Gastrocnemius medialis (tissue), 4 donors: Measurements from ENCODE around the gene HSPA14. TPM values are rescaled to one million over a fixed set of nuclear protein-coding genes. Genes with fewer than 3 reads are reported as not detected.

ENCODE experiments used
- ATAC-seq, 2 donors: fragments of 150-250 bp; one replicate each; pipeline ENCODE4 v1.9.1; 2016
- DNase-seq, 2 donors: peaks; one replicate each; pipeline ENCODE4 v3.0.0-alpha.2; 2019
- H3K27ac ChIP-seq, 4 donors: fragments of 200-600 bp; sonication (generic); 1 replicate in 1 of 4; 2 replicates in 3 of 4; pipeline ENCODE4 v1.5.1; 2016 to 2018; ENCODE audit warnings: mild to moderate bottlenecking in 2 of 4, moderate library complexity in 1 of 4
- H3K27me3 ChIP-seq, 3 donors: fragments of 200-600 bp; sonication (generic) in 2 of 3; 1 replicate in 1 of 3; 2 replicates in 2 of 3; pipeline versions ENCODE4 v1.5.1 to v1.6.0; 2016 to 2019; ENCODE audit warnings: mild to moderate bottlenecking in 1 of 3, moderate library complexity in 1 of 3
- H3K36me3 ChIP-seq, 2 donors: fragments of 200-600 bp; sonication (generic) in 1 of 2; one replicate each; pipeline ENCODE4 v1.5.1; 2017 to 2018
- H3K4me1 ChIP-seq, 2 donors: fragments of 200-600 bp; sonication (generic) in 1 of 2; one replicate each; pipeline ENCODE4 v1.5.1; 2016 to 2017; ENCODE audit warnings: mild to moderate bottlenecking in 2 of 2
- H3K4me3 ChIP-seq, 4 donors: fragments of 200-600 bp; sonication (generic) in 3 of 4; 1 replicate in 1 of 4; 2 replicates in 3 of 4; pipeline ENCODE4 v1.5.1; 2016 to 2019; ENCODE audit warnings: mild to moderate bottlenecking in 2 of 4
- H3K9me3 ChIP-seq, 3 donors: fragments of 200-600 bp; sonication (generic) in 2 of 3; 1 replicate in 1 of 3; 2 replicates in 2 of 3; pipeline ENCODE4 v1.5.1; 2016 to 2019
- POLR2A ChIP-seq, 2 donors: fragments of 450-650 bp; IDR thresholded peaks; one replicate each; pipeline ENCODE4 v1.6.1; 2017; ENCODE audit warnings: antibody characterized with exemption in 2 of 2, mild to moderate bottlenecking in 2 of 2, moderate library complexity in 2 of 2
- in situ Hi-C, 4 donors: fragments of 200-750 bp; cut with MboI; loops; one replicate each; pipeline versions ENCODE4 v1.15.0 to v1.8.0; 2017; ENCODE audit warnings: low sequenced_read_pairs in 4 of 4
- intact Hi-C: fragments of 100-400 bp; cut with DNase I; formaldehyde crosslinking; loops from one replicate; pipeline ENCODE4 v1.15.1; 2023; ENCODE audit warnings: low total_unique reads
- total RNA-seq, 4 donors: library from RNA; depleted of rRNA; stranded (reverse); fragments of >200 nt; gene quantifications; one replicate each; pipeline versions ENCODE4 v1.1.0 to v1.2.3, GENCODE V29; 2016
- TF ChIP-seq, protein P1 (sequence below), 5 experiments: fragments of 450-650 bp in 3 of 5; fragments of 200-600 bp in 2 of 5; sonication (generic) in 2 of 5; IDR thresholded peaks in 4 of 5; conservative IDR thresholded peaks in 1 of 5; 1 replicate in 4 of 5; 2 replicates in 1 of 5; pipeline ENCODE4 v1.5.1; 2016 to 2019; ENCODE audit warnings: antibody characterized with exemption in 5 of 5, mild to moderate bottlenecking in 3 of 5, moderate library complexity in 3 of 5

The HSPA14 gene
- total RNA-seq, 4 donors from 2014 or later: 17.7 to 25.5 (median 22.1) TPM

GRCh38 chr10:14855453-14855852 lies 17.3 kb downstream of the HSPA14 start:
- no peak for TF ChIP-seq POLR2A (IDR thresholded peaks at IDR 0.05)
- TF ChIP-seq, protein P1, sequence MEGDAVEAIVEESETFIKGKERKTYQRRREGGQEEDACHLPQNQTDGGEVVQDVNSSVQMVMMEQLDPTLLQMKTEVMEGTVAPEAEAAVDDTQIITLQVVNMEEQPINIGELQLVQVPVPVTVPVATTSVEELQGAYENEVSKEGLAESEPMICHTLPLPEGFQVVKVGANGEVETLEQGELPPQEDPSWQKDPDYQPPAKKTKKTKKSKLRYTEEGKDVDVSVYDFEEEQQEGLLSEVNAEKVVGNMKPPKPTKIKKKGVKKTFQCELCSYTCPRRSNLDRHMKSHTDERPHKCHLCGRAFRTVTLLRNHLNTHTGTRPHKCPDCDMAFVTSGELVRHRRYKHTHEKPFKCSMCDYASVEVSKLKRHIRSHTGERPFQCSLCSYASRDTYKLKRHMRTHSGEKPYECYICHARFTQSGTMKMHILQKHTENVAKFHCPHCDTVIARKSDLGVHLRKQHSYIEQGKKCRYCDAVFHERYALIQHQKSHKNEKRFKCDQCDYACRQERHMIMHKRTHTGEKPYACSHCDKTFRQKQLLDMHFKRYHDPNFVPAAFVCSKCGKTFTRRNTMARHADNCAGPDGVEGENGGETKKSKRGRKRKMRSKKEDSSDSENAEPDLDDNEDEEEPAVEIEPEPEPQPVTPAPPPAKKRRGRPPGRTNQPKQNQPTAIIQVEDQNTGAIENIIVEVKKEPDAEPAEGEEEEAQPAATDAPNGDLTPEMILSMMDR (IDR thresholded peaks at IDR 0.05 in 4 of 5, conservative IDR thresholded peaks at IDR 0.05 in 1 of 5): no peak
- no peaks in the 10 kb centered on the region for H3K9me3 ChIP-seq

DNA sequence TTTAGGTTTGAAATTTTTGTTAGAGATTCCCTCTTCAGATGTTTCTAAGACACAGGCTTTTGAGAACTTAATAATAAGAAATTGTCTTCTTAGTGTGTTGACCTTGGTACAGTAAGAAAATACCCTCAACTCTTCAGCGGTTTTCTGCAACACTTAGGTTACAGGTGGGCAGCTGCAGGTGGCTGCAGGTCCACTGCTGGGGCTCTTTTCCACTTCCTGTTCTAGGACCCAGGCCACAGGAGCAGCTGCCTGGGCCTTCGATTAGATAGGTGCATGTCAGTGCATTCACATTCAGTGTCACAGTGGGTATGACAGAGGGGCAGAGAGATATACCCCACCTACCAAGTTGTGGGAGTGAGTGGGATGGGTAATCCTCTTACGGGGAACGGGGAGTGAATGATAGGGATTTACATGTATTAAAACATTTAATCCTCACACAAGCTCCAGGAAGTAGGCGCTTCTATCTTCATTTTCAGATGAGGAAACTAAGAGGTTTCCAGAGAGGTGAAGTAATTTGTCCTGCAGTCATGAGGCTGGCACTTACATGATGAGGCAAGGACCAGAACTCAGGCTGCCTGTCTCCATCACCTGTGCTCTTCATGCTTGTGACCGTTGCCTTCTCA lies 20.3 kb downstream of the HSPA14 start:
- Histone ChIP-seq H3K4me1 (peaks cover 0 to 7% of the 10 kb centered on the region in 2 donors), H3K4me3 (no peak overlapping the region), H3K36me3 (peaks cover 3 to 13% of the 10 kb centered on the region in 2 donors), H3K27ac (no peak overlapping the region), H3K27me3 (no peaks in the 10 kb centered on the region), H3K9me3 (no peaks in the 10 kb centered on the region)
- ATAC-seq: no peak
- in situ Hi-C loops: no loop called here
- no peak for DNase-seq
- intact Hi-C loops: no loop called here
- TF ChIP-seq, protein P1 (IDR thresholded peaks at IDR 0.05 in 4 of 5, conservative IDR thresholded peaks at IDR 0.05 in 1 of 5): no peak
- no peak for TF ChIP-seq POLR2A (IDR thresholded peaks at IDR 0.05)

More at GRCh38 chr10:14855453-14855852, 17.3 kb downstream of the HSPA14 start:
- Histone ChIP-seq H3K4me3 (no peak overlapping the region), H3K4me1 (peaks cover 0 to 7% of the 10 kb centered on the region in 2 donors), H3K27me3 (no peaks in the 10 kb centered on the region), H3K27ac (no peak overlapping the region), H3K36me3 (peaks cover 3 to 23% of the 10 kb centered on the region in 2 donors)
- no peak for ATAC-seq
- no peak for DNase-seq
- intact Hi-C loops (no loop called here), in situ Hi-C loops (no loop called here)

GRCh38 chr10:14859043-14859442 lies 20.9 kb downstream of the HSPA14 start:
- peaks cover 3 to 15% of the 10 kb centered on the region in 2 donors for H3K36me3 ChIP-seq
- no peak overlapping the region for H3K4me3 ChIP-seq
- in situ Hi-C loops: no loop called here

DNA sequence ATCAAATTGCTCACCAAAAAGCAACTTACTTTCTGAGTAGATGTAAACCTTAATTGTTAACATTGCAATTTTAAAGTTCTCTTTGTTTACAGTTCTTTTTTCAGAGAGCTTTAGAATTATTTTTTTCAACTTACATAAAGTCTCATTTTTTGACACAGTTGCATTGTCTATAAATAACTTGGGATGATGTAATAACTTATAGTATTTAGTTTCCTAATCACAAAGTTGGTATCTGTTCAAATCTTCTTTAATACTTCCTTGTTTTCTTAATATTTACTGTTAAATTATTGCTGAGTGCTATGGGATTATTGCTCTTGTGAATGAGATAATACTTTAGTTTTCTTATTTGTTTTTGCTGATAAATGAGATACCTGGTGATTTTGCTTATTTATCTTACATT lies 21.7 kb downstream of the HSPA14 start:
- intact Hi-C loops (no loop called here), in situ Hi-C loops (no loop called here)
- Histone ChIP-seq H3K9me3 (no peaks in the 10 kb centered on the region), H3K4me1 (peaks cover 0 to 7% of the 10 kb centered on the region in 2 donors), H3K36me3 (peaks cover 3 to 15% of the 10 kb centered on the region in 2 donors), H3K27me3 (no peaks in the 10 kb centered on the region), H3K27ac (no peak overlapping the region), H3K4me3 (no peak overlapping the region)
- no peak for TF ChIP-seq POLR2A (IDR thresholded peaks at IDR 0.05)
- TF ChIP-seq, protein P1 (IDR thresholded peaks at IDR 0.05 in 4 of 5, conservative IDR thresholded peaks at IDR 0.05 in 1 of 5): no peak
- ATAC-seq (no peak), DNase-seq (no peak)

More at GRCh38 chr10:14859043-14859442, 20.9 kb downstream of the HSPA14 start:
- ATAC-seq: no peak
- intact Hi-C loops: no loop called here
- no peak for TF ChIP-seq POLR2A (IDR thresholded peaks at IDR 0.05)
- TF ChIP-seq, protein P1 (IDR thresholded peaks at IDR 0.05 in 4 of 5, conservative IDR thresholded peaks at IDR 0.05 in 1 of 5): no peak
- Histone ChIP-seq H3K4me1 (peaks cover 0 to 7% of the 10 kb centered on the region in 2 donors), H3K27me3 (no peaks in the 10 kb centered on the region), H3K27ac (no peak overlapping the region), H3K9me3 (no peaks in the 10 kb centered on the region)
- no peak for DNase-seq
